Right lobe of liver (tissue), 6 donors: ENCODE measurements around the gene SCGB1D2. TPM values are rescaled to one million over a fixed set of nuclear protein-coding genes. Genes with fewer than 3 reads are reported as not detected.

ENCODE experiments used
- ATAC-seq, 4 donors: fragments of 200-7000 bp; cut with Tn5 transposase; one replicate each; pipeline ENCODE4 v1.9.1; 2020; ENCODE audit warnings: mild to moderate bottlenecking in 4 of 4, moderate library complexity in 4 of 4
- DNase-seq, 3 donors: peaks; one replicate each; pipeline ENCODE4 v3.0.0-alpha.2; 2020
- H3K27ac ChIP-seq, 3 donors: fragments of 200-600 bp; one replicate each; pipeline ENCODE4 v1.8.0; 2022
- H3K27me3 ChIP-seq, 2 donors: fragments of 200-600 bp; one replicate each; pipeline ENCODE4 v1.8.0; 2022
- H3K36me3 ChIP-seq, 4 donors: fragments of 200-600 bp; sonication (generic) in 1 of 4; one replicate each; pipeline versions ENCODE4 v1.5.1 to v1.8.0; 2017 to 2022; ENCODE audit warnings: control low read depth in 1 of 4
- H3K4me1 ChIP-seq, 4 donors: fragments of 200-600 bp; sonication (generic) in 1 of 4; one replicate each; pipeline versions ENCODE4 v1.5.1 to v1.8.0; 2017 to 2022; ENCODE audit warnings: control low read depth in 1 of 4
- H3K4me3 ChIP-seq, 3 donors: fragments of 200-600 bp; one replicate each; pipeline ENCODE4 v1.8.0; 2022
- H3K9me3 ChIP-seq, 4 donors: fragments of 200-600 bp; sonication (generic) in 1 of 4; one replicate each; pipeline versions ENCODE4 v1.5.1 to v1.8.0; 2017 to 2022; ENCODE audit warnings: control low read depth in 1 of 4
- CTCF ChIP-seq, 4 donors: fragments of 200-600 bp in 3 of 4; fragments of 450-650 bp in 1 of 4; IDR thresholded peaks; one replicate each; pipeline versions ENCODE4 v1.5.1 to v1.8.0; 2016 to 2022; ENCODE audit warnings: antibody characterized with exemption in 4 of 4, mild to moderate bottlenecking in 2 of 4
- POLR2A ChIP-seq: fragments of 450-650 bp; IDR thresholded peaks from one replicate; pipeline ENCODE4 v1.6.1; 2017; ENCODE audit warnings: antibody characterized with exemption, mild to moderate bottlenecking
- WGBS: methylation state at CpG from one replicate; pipeline ENCODE4 v1.1.6; 2018; ENCODE audit warnings: low coverage, low lambda C conversion rate; ENCODE audit not compliant: insufficient coverage; ENCODE audit errors: missing lambda C conversion rate; 5-methylcytosine and 5-hydroxymethylcytosine counted together
- intact Hi-C, 2 donors: fragments of 100-400 bp; cut with DNase I; formaldehyde crosslinking; loops; one replicate each; pipeline versions ENCODE4 v1.11.2 to v1.14.1; 2022
- total RNA-seq, 6 experiments: library from RNA; depleted of rRNA in 2 of 6; stranded (reverse); fragments of >200 nt in 2 of 6; fragmentation: NEBNext Ultra II Directional in 3 of 6; extraction: Animal tissue kit (Norgen Biotek cat#: 25700) in 3 of 6; gene quantifications; one replicate each; pipeline versions ENCODE4 v1.1.0 to v1.2.4, GENCODE V29; 2016 to 2023
- donor health status: DM: no; HTN: yes; CAD: no.
- donor health status: DM: no; HTN: no; CAD: no.
- donor health status: DM: no; HTN: no; CAD: no.
- donor health status: DM: no; HTN: yes; CAD: no.
- donor health status: DM: no; HTN: yes; CAD: no.

SCGB1D2 gene
- total RNA-seq, 6 experiments from 2014 or later, result not detected

- no peak for ATAC-seq
- TF ChIP-seq POLR2A (no peak), CTCF (IDR thresholded peaks at IDR 0.05) (no peak)
- WGBS, result 53% methylated on average over 4 of the region's 4 CpGs
- Histone ChIP-seq H3K4me3 (no peak overlapping the region), H3K4me1 (no peaks in the 10 kb centered on the region), H3K36me3 (no peaks in the 10 kb centered on the region), H3K27ac (no peak overlapping the region), H3K27me3 (no peaks in the 10 kb centered on the region), H3K9me3 (no peaks in the 10 kb centered on the region)
- DNase-seq, result no peak
- intact Hi-C loops, result no loop called here
Measured at GRCh38 chr11:62266558-62266957, 24.5 kb downstream of the SCGB1D2 start.

- H3K4me1 ChIP-seq, result no peaks in the 10 kb centered on the region
- no peaks in the 10 kb centered on the region for H3K9me3 ChIP-seq
- 57% methylated on average over 1 of the region's 1 CpG for whole genome bisulfite sequencing
- no peak overlapping the region for H3K4me3 ChIP-seq
- H3K27ac ChIP-seq, result no peak overlapping the region
- no peaks in the 10 kb centered on the region for H3K36me3 ChIP-seq
- ATAC-seq, result no peak
- TF ChIP-seq POLR2A, result no peak
- TF ChIP-seq CTCF (IDR thresholded peaks at IDR 0.05), result no peak
- intact Hi-C loops, result no loop called here
- DNase-seq, result no peak
- H3K27me3 ChIP-seq, result no peaks in the 10 kb centered on the region
Measured at GRCh38 chr11:62267050-62267449, 25.0 kb downstream of the SCGB1D2 start.

GRCh38 chr11:62267576-62267975 is 25.5 kb downstream of the SCGB1D2 start:
- Histone ChIP-seq H3K27ac (no peak overlapping the region), H3K4me1 (no peaks in the 10 kb centered on the region), H3K9me3 (no peaks in the 10 kb centered on the region), H3K27me3 (no peaks in the 10 kb centered on the region), H3K4me3 (no peak overlapping the region), H3K36me3 (no peaks in the 10 kb centered on the region)
- intact Hi-C loops, result no loop called here
- WGBS, result 17% methylated on average over 2 of the region's 3 CpGs
- no peak for DNase-seq
- ATAC-seq, result no peak
- TF ChIP-seq POLR2A (no peak), CTCF (IDR thresholded peaks at IDR 0.05) (no peak)

- no peak for ATAC-seq
- WGBS, result 55% methylated on average over 8 of the region's 10 CpGs
- H3K27ac ChIP-seq, result no peak within 1 kb of the TSS
- H3K27me3 ChIP-seq, result no peaks in the 10 kb centered on the region
- no peak within 1 kb of the TSS for H3K4me3 ChIP-seq
- no peak for DNase-seq
- no peaks in the 10 kb centered on the region for H3K36me3 ChIP-seq
- intact Hi-C loops, result no loop called here
- peak in 2 of 4 donors; percentile 17 to 26 for TF ChIP-seq CTCF (IDR thresholded peaks at IDR 0.05)
- no peak for TF ChIP-seq POLR2A
- no peaks in the 10 kb centered on the region for H3K9me3 ChIP-seq
- H3K4me1 ChIP-seq, result no peaks in the 10 kb centered on the region
Measured at GRCh38 chr11:62269654-62270278, 27.7 kb downstream of the SCGB1D2 start, which contains the start of gene SCGB2A2. TSS of gene SCGB2A2 (plus strand) at chr11:62270158. CDS start at chr11:62270217, 59 bp downstream.
